H9 (cell line): ENCODE measurements around the gene PRX. TPM values are rescaled to one million over a fixed set of nuclear protein-coding genes. Genes with fewer than 3 reads are reported as not detected.
"Not testable (repeated sequence)": the region's sequence is repeated elsewhere in the genome, so short reads cannot be mapped to it uniquely, and the experiment has no call there.

ENCODE experiments used
- DNase-seq: peaks from one replicate; pipeline ENCODE4 v3.0.0-alpha.2; 2017
- H2AFZ ChIP-seq: one replicate; pipeline ENCODE4 v1.6.1; 2013; ENCODE audit warnings: mild to moderate bottlenecking, low read length, control low read depth, moderate library complexity
- H2AK5ac ChIP-seq: 2 replicates; pipeline ENCODE4 v1.6.1; 2013; ENCODE audit warnings: low read length, control low read depth, mixed read lengths; ENCODE audit not compliant: insufficient read length
- H2BK120ac ChIP-seq: one replicate; pipeline ENCODE4 v1.6.1; 2013; ENCODE audit warnings: low read depth, mild to moderate bottlenecking, low read length, control low read depth, inconsistent platforms; ENCODE audit not compliant: poor library complexity, severe bottlenecking
- H2BK12ac ChIP-seq: 2 replicates; pipeline ENCODE4 v1.6.1; 2013; ENCODE audit warnings: low read length, control low read depth, mixed read lengths, low read depth; ENCODE audit not compliant: insufficient read length
- H2BK15ac ChIP-seq: 2 replicates; pipeline ENCODE4 v1.6.1; 2013; ENCODE audit warnings: low read depth, low read length, control low read depth
- H2BK20ac ChIP-seq: one replicate; pipeline ENCODE4 v1.6.1; 2013; ENCODE audit warnings: low read depth, mild to moderate bottlenecking, low read length, control low read depth, inconsistent platforms; ENCODE audit not compliant: poor library complexity, severe bottlenecking
- H2BK5ac ChIP-seq: 2 replicates; pipeline ENCODE4 v1.6.1; 2013; ENCODE audit warnings: low read length, control low read depth, mixed read lengths; ENCODE audit not compliant: insufficient read length
- H3K14ac ChIP-seq: 2 replicates; pipeline ENCODE4 v1.6.1; 2013; ENCODE audit warnings: low read length, control low read depth; ENCODE audit not compliant: insufficient read depth
- H3K18ac ChIP-seq: 2 replicates; pipeline ENCODE4 v1.6.1; 2013; ENCODE audit warnings: low read depth, mild to moderate bottlenecking, mixed read lengths, low read length, control low read depth; ENCODE audit not compliant: insufficient read length
- H3K23ac ChIP-seq: 2 replicates; pipeline ENCODE4 v1.6.1; 2013; ENCODE audit warnings: low read length, control low read depth, mixed read lengths, low read depth; ENCODE audit not compliant: insufficient read length
- H3K23me2 ChIP-seq: 2 replicates; pipeline ENCODE4 v1.6.1; 2013; ENCODE audit warnings: low read depth, mild to moderate bottlenecking, mixed read lengths, low read length, control low read depth; ENCODE audit not compliant: insufficient read length, poor library complexity, severe bottlenecking
- H3K27ac ChIP-seq: 2 replicates; pipeline ENCODE4 v1.5.1; 2013; ENCODE audit warnings: low read length, control low read depth, mixed read lengths, low read depth; ENCODE audit not compliant: insufficient read length
- H3K27me3 ChIP-seq: 2 replicates; pipeline ENCODE4 v1.6.1; 2013; ENCODE audit warnings: low read length, control low read depth, inconsistent platforms; ENCODE audit not compliant: insufficient read depth
- H3K4ac ChIP-seq: 2 replicates; pipeline ENCODE4 v1.6.1; 2013; ENCODE audit warnings: low read depth, mild to moderate bottlenecking, control low read depth, inconsistent platforms, low read length, moderate library complexity
- H3K4me1 ChIP-seq: 2 replicates; pipeline ENCODE4 v1.6.1; 2013; ENCODE audit warnings: low read length, control low read depth, inconsistent platforms; ENCODE audit not compliant: insufficient read depth
- H3K4me2 ChIP-seq: 2 replicates; pipeline ENCODE4 v1.6.1; 2013; ENCODE audit warnings: low read length, control low read depth, mixed read lengths; ENCODE audit not compliant: insufficient read length, insufficient read depth
- H3K56ac ChIP-seq: 2 replicates; pipeline ENCODE4 v1.6.1; 2013; ENCODE audit warnings: low read depth, mild to moderate bottlenecking, mixed read lengths, low read length, control low read depth; ENCODE audit not compliant: insufficient read length
- H3K79me1 ChIP-seq: 2 replicates; pipeline ENCODE4 v1.6.1; 2013; ENCODE audit warnings: low read depth, mild to moderate bottlenecking, moderate library complexity, low read length, control low read depth, inconsistent platforms; ENCODE audit not compliant: insufficient read depth, poor library complexity, severe bottlenecking
- H3K79me2 ChIP-seq: 2 replicates; pipeline ENCODE4 v1.6.1; 2013; ENCODE audit warnings: low read length, control low read depth, inconsistent platforms; ENCODE audit not compliant: insufficient read depth
- H3K9ac ChIP-seq: 2 replicates; pipeline ENCODE4 v1.6.1; 2013; ENCODE audit warnings: low read length, control low read depth, mixed read lengths; ENCODE audit not compliant: insufficient read length; ENCODE audit errors: extremely low read depth
- H3K9me3 ChIP-seq: one replicate; pipeline ENCODE4 v1.6.1; 2013; ENCODE audit warnings: low read depth, low read length, inconsistent platforms; ENCODE audit not compliant: control insufficient read depth
- H3T11ph ChIP-seq: one replicate; pipeline ENCODE4 v1.6.1; 2013; ENCODE audit warnings: mild to moderate bottlenecking, low read length, control low read depth, inconsistent platforms
- H4K20me1 ChIP-seq: one replicate; pipeline ENCODE4 v1.6.1; 2013; ENCODE audit not compliant: control insufficient read depth, insufficient read length, insufficient read depth
- H4K5ac ChIP-seq: 2 replicates; pipeline ENCODE4 v1.6.1; 2013; ENCODE audit warnings: low read depth, mild to moderate bottlenecking, mixed read lengths, low read length, control low read depth; ENCODE audit not compliant: insufficient read length
- H4K8ac ChIP-seq: replicated peaks from 2 replicates; pipeline ENCODE4 v1.6.1; 2013; ENCODE audit warnings: low read length, control low read depth, mixed read lengths, low read depth; ENCODE audit not compliant: insufficient read length
- H4K91ac ChIP-seq: 2 replicates; pipeline ENCODE4 v1.6.1; 2013; ENCODE audit warnings: low read depth, mild to moderate bottlenecking, moderate library complexity, mixed read lengths, low read length, control low read depth; ENCODE audit not compliant: insufficient read length
- H3K27ac Mint-ChIP-seq, 3 experiments: 2 replicates in 2 of 3; 3 replicates in 1 of 3; pipeline ENCODE4 v1.8.0; 2020 to 2021; ENCODE audit warnings: mixed read lengths in 3 of 3, mild to moderate bottlenecking in 1 of 3, moderate library complexity in 1 of 3
- H3K27me3 Mint-ChIP-seq: 2 replicates; pipeline ENCODE4 v1.8.0; 2021; ENCODE audit warnings: low read depth, mild to moderate bottlenecking, moderate library complexity, mixed read lengths
- H3K36me3 Mint-ChIP-seq, 3 experiments: 2 replicates in 2 of 3; 3 replicates in 1 of 3; pipeline ENCODE4 v1.8.0; 2020 to 2021; ENCODE audit warnings: low read depth in 3 of 3, mixed read lengths in 3 of 3; ENCODE audit not compliant: insufficient read depth in 1 of 3
- H3K4me1 Mint-ChIP-seq, 2 experiments: 2 replicates each; pipeline ENCODE4 v1.8.0; 2020; ENCODE audit warnings: mixed read lengths in 2 of 2
- H3K4me3 Mint-ChIP-seq, 2 experiments: 2 replicates in 1 of 2; 3 replicates in 1 of 2; pipeline ENCODE4 v1.8.0; 2020 to 2021; ENCODE audit warnings: mild to moderate bottlenecking in 2 of 2, mixed read lengths in 2 of 2, moderate library complexity in 1 of 2
- H3K9me3 Mint-ChIP-seq, 2 experiments: 2 replicates in 1 of 2; 3 replicates in 1 of 2; pipeline ENCODE4 v1.8.0; 2020; ENCODE audit warnings: mild to moderate bottlenecking in 2 of 2, mixed read lengths in 2 of 2, moderate library complexity in 1 of 2
- CTCF ChIP-seq: fragments of 200-600 bp; sonication (generic); conservative IDR thresholded peaks from 3 replicates; pipeline ENCODE4 v1.8.0; 2021; ENCODE audit warnings: antibody characterized with exemption, mild to moderate bottlenecking
- WGBS: extraction: QIAGEN DNeasy Blood & Tissue Kit; methylation state at CpG from one replicate; pipeline ENCODE4 v1.1.7; 2013; ENCODE audit warnings: missing lambda C conversion rate, low lambda C conversion rate, mixed read lengths; ENCODE audit not compliant: insufficient read length; ENCODE audit errors: extremely low coverage; 5-methylcytosine and 5-hydroxymethylcytosine counted together
- total RNA-seq: library from RNA; stranded (reverse); gene quantifications from 2 replicates; pipeline ENCODE4 v1.2.1, GENCODE V29; 2021

The PRX gene
- total RNA-seq, 1 experiment from 2014 or later = 4.0 TPM

GRCh38 chr19:40431698-40432097 is 18.5 kb upstream of the PRX start:
- DNase-seq = no peak
- no peak overlapping the region for H3K56ac ChIP-seq
- no peak for TF ChIP-seq CTCF
- no peak overlapping the region for H3K9ac ChIP-seq
- no peak overlapping the region for H3K18ac ChIP-seq
- no peak overlapping the region for H3K4ac ChIP-seq
- no peaks in the 10 kb centered on the region for H4K20me1 ChIP-seq
- no peak overlapping the region for H2BK12ac ChIP-seq
- H4K5ac ChIP-seq = no peak overlapping the region
- H3K79me2 ChIP-seq = no peaks in the 10 kb centered on the region
- H3K4me2 ChIP-seq = no peak overlapping the region
- no peak overlapping the region for H2AK5ac ChIP-seq
- H3K4me1 Mint-ChIP-seq = peaks cover 9 to 21% of the 10 kb centered on the region in 2 experiments
- no peak overlapping the region for H3K23ac ChIP-seq
- H3K27ac ChIP-seq = no peak overlapping the region
- no peak overlapping the region for H3T11ph ChIP-seq
- no peak overlapping the region for H2BK20ac ChIP-seq
- WGBS = no CpG with 5 or more reads among the region's 3 CpGs
- H3K14ac ChIP-seq = no peak overlapping the region
- no peak overlapping the region for H2BK15ac ChIP-seq
- H3K4me3 Mint-ChIP-seq = no peak overlapping the region; a peak in 1 of 5 replicates
- no peaks in the 10 kb centered on the region for H3K27me3 ChIP-seq
- peaks cover 5% of the 10 kb centered on the region for H3K23me2 ChIP-seq
- H3K4me1 ChIP-seq = no peaks in the 10 kb centered on the region
- H3K9me3 ChIP-seq = no peaks in the 10 kb centered on the region
- H3K27ac Mint-ChIP-seq = no peak overlapping the region; a peak in 1 of 7 replicates
- H3K27me3 Mint-ChIP-seq = no peaks in the 10 kb centered on the region
- H4K91ac ChIP-seq = no peak overlapping the region
- H2BK5ac ChIP-seq = no peak overlapping the region
- peaks cover 2 to 4% of the 10 kb centered on the region in 2 experiments; a peak in 3 of 5 replicates for H3K9me3 Mint-ChIP-seq
- peaks cover 0 to 1% (median 0%) of the 10 kb centered on the region in 3 experiments; a peak in 2 of 7 replicates for H3K36me3 Mint-ChIP-seq
- no peaks in the 10 kb centered on the region for H3K79me1 ChIP-seq
- no peak overlapping the region for H2BK120ac ChIP-seq
- H4K8ac ChIP-seq = no peak overlapping the region
- H2AFZ ChIP-seq = no peak overlapping the region

GRCh38 chr19:40430242-40430641 is 17.1 kb upstream of the PRX start:
- H2BK12ac ChIP-seq, H3T11ph ChIP-seq, H4K91ac ChIP-seq, H4K20me1 ChIP-seq, H3K27me3 Mint-ChIP-seq, H3K23ac ChIP-seq, H3K4me2 ChIP-seq, H3K36me3 Mint-ChIP-seq, H3K9me3 Mint-ChIP-seq, DNase-seq, H2AFZ ChIP-seq, H4K8ac ChIP-seq, H3K56ac ChIP-seq, H2BK120ac ChIP-seq, H3K18ac ChIP-seq, H3K9ac ChIP-seq, H4K5ac ChIP-seq, H3K9me3 ChIP-seq, H3K4me1 ChIP-seq, H2AK5ac ChIP-seq, H3K79me1 ChIP-seq, H3K27ac ChIP-seq, H3K27ac Mint-ChIP-seq, H2BK5ac ChIP-seq, H2BK15ac ChIP-seq, H3K27me3 ChIP-seq, H3K4me3 Mint-ChIP-seq, H3K14ac ChIP-seq, H2BK20ac ChIP-seq, H3K79me2 ChIP-seq, H3K4ac ChIP-seq: not testable (repeated sequence)
- H3K4me1 Mint-ChIP-seq = peaks cover 12 to 22% of the 10 kb centered on the region in 2 experiments
- H3K23me2 ChIP-seq = peaks cover 11% of the 10 kb centered on the region
- WGBS = no CpG with 5 or more reads among the region's 10 CpGs
